A549 (cell line): Measurements from ENCODE around the gene DCP1A.

Experiments used
- GATA3 ChIP-seq: IDR thresholded peaks from 2 replicates; pipeline ENCODE4 v1.6.1; 2012; ENCODE audit warnings: borderline replicate concordance
- PHF8 ChIP-seq: fragments of 200-600 bp; sonication (generic); IDR thresholded peaks from 2 replicates; pipeline ENCODE4 v1.6.1; 2016; ENCODE audit warnings: low read depth, mild to moderate bottlenecking, antibody characterized with exemption, moderate library complexity, borderline replicate concordance
- SREBF2 ChIP-seq: fragments of 450-650 bp; IDR thresholded peaks from 2 replicates; pipeline ENCODE4 v1.6.1; 2014; ENCODE audit warnings: mild to moderate bottlenecking, moderate library complexity
- TP53 ChIP-seq: fragments of 250-450 bp; sonication (Bioruptor Pico); IDR thresholded peaks from 2 replicates; pipeline ENCODE4 v1.5.0; 2021; ENCODE audit warnings: mild to moderate bottlenecking, moderate library complexity
- TF ChIP-seq, protein P1 (sequence below): fragments of 250-450 bp; sonication (Bioruptor Pico); IDR thresholded peaks from 2 replicates; pipeline ENCODE4 v1.5.0; 2021; ENCODE audit warnings: mild to moderate bottlenecking, moderate library complexity, borderline replicate concordance
- TF ChIP-seq, protein P2 (sequence below): fragments of >200 bp; sonication (Bioruptor Twin); formaldehyde crosslinking; IDR thresholded peaks from 3 replicates; pipeline ENCODE4 v1.5.1; 2016

- TF ChIP-seq PHF8: no peak
- TF ChIP-seq TP53: no peak
- no peak for TF ChIP-seq SREBF2
- TF ChIP-seq, protein P1, sequence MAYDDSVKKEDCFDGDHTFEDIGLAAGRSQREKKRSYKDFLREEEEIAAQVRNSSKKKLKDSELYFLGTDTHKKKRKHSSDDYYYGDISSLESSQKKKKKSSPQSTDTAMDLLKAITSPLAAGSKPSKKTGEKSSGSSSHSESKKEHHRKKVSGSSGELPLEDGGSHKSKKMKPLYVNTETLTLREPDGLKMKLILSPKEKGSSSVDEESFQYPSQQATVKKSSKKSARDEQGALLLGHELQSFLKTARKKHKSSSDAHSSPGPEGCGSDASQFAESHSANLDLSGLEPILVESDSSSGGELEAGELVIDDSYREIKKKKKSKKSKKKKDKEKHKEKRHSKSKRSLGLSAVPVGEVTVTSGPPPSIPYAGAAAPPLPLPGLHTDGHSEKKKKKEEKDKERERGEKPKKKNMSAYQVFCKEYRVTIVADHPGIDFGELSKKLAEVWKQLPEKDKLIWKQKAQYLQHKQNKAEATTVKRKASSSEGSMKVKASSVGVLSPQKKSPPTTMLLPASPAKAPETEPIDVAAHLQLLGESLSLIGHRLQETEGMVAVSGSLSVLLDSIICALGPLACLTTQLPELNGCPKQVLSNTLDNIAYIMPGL (CRISPR knock-in tag): no peak
- TF ChIP-seq, protein P2, sequence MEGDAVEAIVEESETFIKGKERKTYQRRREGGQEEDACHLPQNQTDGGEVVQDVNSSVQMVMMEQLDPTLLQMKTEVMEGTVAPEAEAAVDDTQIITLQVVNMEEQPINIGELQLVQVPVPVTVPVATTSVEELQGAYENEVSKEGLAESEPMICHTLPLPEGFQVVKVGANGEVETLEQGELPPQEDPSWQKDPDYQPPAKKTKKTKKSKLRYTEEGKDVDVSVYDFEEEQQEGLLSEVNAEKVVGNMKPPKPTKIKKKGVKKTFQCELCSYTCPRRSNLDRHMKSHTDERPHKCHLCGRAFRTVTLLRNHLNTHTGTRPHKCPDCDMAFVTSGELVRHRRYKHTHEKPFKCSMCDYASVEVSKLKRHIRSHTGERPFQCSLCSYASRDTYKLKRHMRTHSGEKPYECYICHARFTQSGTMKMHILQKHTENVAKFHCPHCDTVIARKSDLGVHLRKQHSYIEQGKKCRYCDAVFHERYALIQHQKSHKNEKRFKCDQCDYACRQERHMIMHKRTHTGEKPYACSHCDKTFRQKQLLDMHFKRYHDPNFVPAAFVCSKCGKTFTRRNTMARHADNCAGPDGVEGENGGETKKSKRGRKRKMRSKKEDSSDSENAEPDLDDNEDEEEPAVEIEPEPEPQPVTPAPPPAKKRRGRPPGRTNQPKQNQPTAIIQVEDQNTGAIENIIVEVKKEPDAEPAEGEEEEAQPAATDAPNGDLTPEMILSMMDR: no peak
- TF ChIP-seq GATA3: no peak
Observed at GRCh38 chr3:53342353-53342752, 5.0 kb downstream of the DCP1A start.
